ENCODE measurements around the gene NHS.

NHS gene

GRCh38 chrX:17448188-17448587 lies 73.2 kb downstream of the NHS start:
- DNase-seq, result no peak

GRCh38 chrX:17449866-17450265 lies 74.9 kb downstream of the NHS start:
- DNase-seq, result no peak

DNA sequence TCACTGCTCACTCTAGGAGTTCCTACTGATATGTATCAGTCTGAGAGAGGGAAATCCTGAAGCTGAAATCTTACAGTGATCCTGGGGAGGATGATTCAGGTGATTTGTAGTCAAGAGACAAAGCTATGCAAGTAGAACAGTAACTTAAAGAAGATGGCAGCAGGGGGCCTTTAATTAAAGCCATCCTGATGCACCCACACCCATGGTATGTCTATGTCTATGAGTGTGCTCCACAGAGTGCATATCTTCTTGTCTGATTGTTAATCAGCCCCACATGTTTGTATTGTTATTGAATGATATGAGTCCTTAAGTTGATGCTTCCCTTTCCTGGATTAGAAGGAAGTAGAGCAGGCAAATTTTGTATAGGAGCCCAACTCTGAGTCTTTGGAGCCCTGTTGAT lies 78.8 kb downstream of the NHS start:
- DNase-seq, result no peak

DNA sequence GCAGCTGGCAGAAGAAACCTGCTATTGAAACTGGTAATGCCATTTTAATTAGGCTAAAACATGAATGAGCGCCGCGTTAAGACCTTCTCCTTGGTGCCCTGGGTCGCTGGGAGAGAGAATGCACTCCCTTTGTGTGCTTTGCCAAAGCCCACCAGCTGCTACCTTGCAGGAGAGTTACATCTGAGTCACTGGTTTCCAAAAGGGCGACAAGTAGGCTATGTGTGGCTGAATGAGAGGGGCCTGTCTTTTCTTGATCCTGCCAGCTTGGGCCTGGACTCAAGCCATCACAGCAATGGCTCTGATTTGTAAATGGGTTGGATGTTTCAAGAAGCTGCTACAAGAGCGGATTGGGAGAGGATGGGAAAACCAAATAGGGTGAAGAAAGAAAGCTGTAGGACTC lies 81.5 kb downstream of the NHS start:
- no peak for DNase-seq

- DNase-seq, result peak in 3 of 4 experiments; percentile 9 to 23 (median 16)
Measured at GRCh38 chrX:17459008-17459611, 84.1 kb downstream of the NHS start.

DNA sequence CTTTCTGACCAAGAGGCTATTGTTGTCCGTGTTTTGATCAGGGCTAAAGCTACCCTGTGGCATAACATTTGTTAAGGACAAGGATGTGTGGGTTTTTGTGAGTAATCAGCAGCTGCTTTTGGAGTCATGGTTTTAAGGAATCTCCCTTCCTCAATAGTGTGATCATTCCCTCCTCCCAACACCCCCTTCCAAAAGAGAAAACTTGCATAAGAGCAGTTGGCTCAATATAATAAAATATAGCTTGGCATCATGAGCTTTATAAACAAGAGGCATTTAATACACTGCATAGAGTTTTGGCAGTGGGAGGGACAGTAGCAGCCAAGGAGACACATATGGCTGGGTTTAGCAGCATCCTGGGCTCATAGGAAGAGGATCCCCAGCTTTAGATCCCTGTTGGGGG lies 84.7 kb downstream of the NHS start:
- DNase-seq, result peak; percentile 35 to 75 (median 56)

DNA sequence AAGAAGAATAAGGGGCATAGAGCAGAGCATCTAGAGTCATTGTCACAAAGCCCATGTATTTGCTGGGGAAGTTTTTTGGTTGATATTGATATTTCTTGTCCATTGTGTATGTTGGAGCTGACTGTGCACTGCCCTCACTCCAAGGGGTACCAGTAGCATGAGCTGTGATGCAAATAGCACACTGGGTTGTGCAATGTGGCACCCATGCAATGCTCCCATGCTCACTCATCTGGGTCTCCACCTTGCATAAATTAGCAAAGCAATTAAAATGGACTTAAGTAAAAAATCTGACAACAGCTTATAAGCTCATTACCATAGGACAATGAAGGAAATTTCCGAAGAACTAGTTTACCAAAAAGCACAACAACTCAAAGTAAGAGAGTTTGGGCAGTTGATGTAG lies 87.9 kb downstream of the NHS start:
- DNase-seq, result peak; percentile 1 to 25 (median 12)

DNA sequence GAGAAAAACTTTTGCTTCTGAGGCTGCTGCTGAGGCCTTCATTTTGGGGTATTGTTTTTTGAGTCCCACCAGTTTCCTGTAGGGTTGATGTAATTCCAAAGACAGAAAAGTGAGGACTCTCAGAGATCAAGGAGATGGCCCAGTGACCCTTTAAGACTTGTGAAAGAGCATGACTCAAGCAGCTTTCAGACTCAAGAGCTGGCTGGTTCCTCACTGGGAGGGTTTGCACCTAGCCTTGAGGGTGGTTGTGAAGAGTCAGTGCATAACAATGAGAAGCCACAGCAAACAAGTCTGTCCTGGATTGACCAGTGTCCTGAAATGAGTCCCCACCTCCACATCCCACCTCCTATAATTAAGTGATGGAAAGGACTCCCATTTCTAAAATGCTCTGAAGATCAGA lies 89.2 kb downstream of the NHS start:
- peak; percentile 28 to 69 (median 59) for DNase-seq

- no peak for DNase-seq
Measured at GRCh38 chrX:17465201-17465600, 90.2 kb downstream of the NHS start.

DNA sequence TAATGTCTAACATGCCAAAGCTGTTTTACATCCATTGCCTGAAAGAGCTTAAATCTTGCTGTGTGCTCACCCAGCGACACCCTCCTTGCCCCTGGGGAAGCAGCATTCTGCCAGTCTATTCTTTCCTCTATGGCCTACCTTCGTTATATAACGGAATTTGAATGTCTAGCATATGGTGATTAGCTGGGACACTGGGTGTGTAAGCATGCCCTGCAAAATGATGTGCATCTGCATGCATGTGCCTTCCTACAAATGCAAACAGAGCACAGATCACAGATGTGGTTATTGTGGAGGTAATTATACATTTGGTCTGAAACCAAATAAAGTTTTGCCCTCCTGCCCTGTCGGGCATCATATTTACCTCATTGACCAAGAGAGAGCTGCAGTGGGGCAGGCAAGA lies 90.8 kb downstream of the NHS start:
- no peak for DNase-seq

DNA sequence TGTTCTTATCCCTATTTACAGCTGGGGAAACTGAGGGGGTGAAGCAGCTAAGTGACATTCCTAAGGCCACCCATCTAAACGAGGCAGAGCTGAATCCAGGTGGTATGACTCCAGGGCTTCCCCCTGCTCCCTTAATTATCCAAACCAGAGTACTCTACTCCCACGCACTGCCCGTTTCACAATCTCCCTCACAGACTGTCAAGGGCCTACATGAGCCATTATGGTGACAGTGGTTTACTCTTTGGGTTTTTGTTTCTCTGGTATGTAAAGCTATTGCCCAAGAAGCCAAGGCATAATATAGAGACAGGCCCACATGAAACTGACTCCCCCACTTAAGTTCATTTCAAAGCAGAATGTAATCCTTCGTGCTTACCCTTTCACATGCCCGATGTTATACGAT lies 95.1 kb downstream of the NHS start:
- DNase-seq, result peak; percentile 17 to 60 (median 40)

DNA sequence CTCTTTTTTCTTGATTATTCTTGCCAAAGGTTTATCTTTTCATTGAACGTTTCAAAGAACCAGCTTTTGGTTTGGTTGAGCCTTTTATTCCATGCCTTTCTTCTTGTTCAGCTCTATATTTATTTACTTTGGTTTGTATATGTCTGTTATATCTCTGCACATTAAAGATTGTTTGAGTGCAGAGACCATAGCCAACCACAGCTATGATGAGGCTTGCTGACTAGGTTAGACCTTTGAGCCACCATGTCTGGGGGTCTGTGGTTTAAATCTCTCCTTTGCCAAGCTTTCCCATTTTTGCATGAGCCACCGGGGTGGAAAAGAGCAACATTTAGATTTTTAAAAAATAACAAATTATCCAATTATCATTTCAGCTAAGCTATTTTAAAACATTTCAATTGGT lies 96.1 kb downstream of the NHS start:
- no peak for DNase-seq

- DNase-seq, result no peak
Measured at GRCh38 chrX:17471861-17472260, 96.9 kb downstream of the NHS start.

DNA sequence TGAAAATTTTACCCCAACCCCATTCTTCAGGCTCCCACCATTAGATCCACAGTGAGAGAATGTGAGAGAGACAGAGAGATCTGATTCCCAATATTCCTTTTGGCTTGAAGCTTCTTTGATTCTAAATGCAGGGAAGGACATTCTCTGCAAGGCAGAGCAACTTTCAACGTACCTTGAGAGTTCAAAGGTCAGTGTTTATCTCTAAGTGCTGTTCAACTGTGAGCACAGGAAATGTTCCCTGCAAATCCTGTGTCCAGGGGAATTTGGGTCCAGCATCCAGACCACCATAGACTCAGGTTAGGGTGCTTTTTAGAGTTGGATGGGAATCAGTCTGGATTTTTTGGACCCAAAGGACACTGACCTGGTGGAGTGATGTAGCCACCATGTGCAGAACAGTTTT lies 97.4 kb downstream of the NHS start:
- DNase-seq, result no peak

DNA sequence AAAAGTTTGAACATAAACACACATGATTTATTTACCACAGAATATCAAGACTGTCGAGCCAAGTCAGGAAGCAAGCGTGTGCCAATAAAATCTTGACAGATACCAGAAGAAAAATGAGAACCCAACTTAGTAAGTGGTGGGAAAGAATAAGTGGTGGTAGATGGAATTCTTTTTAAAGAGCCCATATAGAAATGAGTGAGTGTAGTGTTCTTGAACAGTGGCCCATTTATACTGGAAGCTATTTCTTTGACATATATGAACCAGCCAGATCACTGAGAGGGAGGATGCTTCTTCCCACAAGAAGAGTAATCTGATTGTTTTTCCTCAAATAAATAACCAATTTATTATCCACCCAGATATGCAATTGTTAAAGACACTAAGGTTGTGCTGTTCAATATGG lies 98.0 kb downstream of the NHS start:
- no peak for DNase-seq

GRCh38 chrX:17474892-17475291 lies 99.9 kb downstream of the NHS start:
- no peak for DNase-seq

DNA sequence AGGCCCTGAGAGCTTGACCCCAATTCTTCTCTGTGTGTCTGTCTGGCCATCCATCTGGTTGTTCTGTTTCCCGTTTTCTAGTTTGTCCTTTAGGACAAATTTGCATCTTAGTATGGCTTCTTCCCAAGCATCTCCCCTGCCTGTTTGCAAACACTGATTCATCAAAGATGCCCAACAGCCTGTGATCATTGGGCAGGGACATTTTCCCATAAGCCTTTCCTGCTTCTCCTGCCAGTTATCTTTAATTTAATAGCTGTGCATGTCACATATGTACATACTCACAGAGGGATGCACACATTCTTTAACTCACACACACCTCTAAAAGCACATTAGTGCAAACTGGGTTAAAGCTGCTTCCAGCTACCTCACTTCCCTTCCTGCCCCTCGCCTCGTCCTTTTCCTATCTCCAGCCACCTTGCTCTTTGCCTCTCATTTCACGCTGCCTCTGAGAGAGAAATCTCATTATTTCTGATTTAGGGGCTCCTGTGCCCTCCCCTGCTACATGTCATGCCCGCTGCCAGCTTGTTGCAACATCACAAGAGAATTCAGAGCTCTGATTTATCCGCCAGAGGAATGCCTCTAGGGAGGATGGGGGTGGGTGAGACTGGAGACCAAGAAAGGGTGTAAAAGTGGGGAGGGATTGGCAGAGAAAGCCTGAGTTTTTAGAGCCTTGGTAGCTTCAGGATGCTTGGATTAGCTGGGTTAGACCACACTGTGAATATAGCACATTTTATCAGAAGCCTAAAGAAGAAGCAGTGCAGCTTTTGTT lies 100.6 kb downstream of the NHS start:
- DNase-seq, result no peak

DNA sequence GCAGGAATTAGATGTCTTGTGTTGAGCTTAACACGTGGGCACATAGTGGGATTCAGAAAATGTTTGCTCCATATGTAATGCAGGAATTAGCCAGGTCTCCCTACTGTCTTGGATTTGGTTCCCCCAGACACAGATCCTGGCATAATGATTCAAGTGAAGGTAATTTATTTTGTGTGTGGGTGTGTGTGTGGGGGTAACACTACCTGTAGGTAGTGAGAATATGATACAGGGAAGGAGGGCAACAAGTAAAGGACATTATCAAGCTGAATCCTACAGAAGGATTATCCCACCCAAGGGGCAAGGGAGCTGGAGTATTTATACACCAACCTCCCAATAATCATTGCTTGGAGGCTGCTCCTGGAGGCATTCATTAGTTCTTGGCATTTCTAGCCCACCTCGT lies 101.4 kb downstream of the NHS start:
- DNase-seq, result no peak

- no peak for DNase-seq
Measured at GRCh38 chrX:17481086-17481485, 106.1 kb downstream of the NHS start.

- DNase-seq, result no peak
Measured at GRCh38 chrX:17484592-17484991, 109.6 kb downstream of the NHS start.

- no peak for DNase-seq
Measured at GRCh38 chrX:17485391-17485790, 110.4 kb downstream of the NHS start.

DNA sequence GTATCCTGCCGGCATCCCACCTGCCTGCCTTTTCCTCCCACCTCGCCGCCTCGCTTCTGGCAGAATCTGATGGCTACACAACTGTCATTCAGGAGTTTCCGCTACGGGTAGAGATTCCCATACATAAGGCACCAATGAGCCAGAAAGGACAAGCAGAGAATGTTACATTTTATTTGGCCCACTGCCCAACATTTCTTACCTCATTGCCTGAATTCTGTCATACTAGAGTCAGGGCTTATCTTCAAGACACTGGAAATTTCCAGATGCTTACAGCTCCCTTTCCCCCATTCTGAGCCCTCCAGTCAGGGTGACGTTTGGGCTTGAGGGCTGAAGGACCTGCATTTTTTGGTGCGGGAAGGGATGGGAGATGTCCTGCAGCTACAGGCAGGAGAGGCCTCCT lies 113.0 kb downstream of the NHS start:
- DNase-seq, result no peak

DNA sequence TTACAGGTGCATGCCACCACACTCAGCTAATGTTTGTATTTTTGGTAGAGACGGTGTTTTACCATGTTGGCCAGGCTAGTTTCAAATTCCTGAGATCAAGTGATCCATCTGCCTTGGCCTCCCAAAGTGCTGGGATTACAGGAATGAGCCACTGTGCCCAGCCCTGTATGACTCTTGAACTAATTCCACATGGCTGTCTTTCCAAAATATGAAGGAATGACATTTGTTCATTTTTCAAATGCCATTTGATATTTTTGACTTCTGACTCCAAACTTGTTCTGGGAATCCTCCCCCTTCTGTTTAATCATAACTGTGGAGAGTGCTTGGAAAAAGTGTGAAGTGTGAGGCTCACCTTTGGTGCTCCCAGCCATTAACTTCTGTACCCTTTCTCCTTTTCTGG lies 119.2 kb downstream of the NHS start:
- no peak for DNase-seq

- DNase-seq, result no peak
Measured at GRCh38 chrX:17495052-17495451, 120.1 kb downstream of the NHS start.

- DNase-seq, result no peak
Measured at GRCh38 chrX:17496407-17496806, 121.4 kb downstream of the NHS start.
